PC-3 (cell line): ENCODE data around the gene IL20RA.

ENCODE experiments used
- EZH2 ChIP-seq: fragments of 300-600 bp; sonication (generic); IDR thresholded peaks from one replicate; pipeline ENCODE4 v1.6.1; 2017; ENCODE audit warnings: antibody characterized with exemption, mild to moderate bottlenecking, low read length; ENCODE audit not compliant: unreplicated experiment
- EZH2phosphoT487 ChIP-seq: fragments of 300-600 bp; sonication (generic); IDR thresholded peaks from 2 replicates; pipeline ENCODE4 v1.6.1; 2018; ENCODE audit warnings: mild to moderate bottlenecking, antibody characterized with exemption, low read length, borderline replicate concordance
- TF ChIP-seq, protein P1 (sequence below): fragments of 300-600 bp; sonication (generic); conservative IDR thresholded peaks from 2 replicates; pipeline ENCODE4 v1.5.1; 2017; ENCODE audit warnings: antibody characterized with exemption, low read depth, mild to moderate bottlenecking, low read length

DNA sequence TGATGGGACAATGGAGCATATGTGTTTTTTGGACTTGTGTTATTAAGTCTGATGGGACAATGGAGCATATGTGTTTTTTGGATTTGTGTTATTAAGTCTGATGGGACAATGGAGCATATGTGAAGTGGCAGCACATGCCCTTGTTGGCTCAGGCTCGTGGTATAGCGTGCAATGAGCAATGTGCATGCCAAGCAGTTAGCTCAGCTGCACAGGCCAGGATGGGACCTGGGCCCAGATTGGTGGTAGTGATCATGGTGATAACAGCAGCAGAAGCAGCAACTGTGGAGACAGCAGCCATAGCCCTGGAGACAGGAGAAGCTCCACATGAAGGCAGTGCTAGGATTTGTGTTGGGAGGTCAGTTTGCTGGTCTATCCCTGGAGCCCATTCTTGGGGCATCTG lies 61.1 kb downstream of the IL20RA start:
- TF ChIP-seq, protein P1, sequence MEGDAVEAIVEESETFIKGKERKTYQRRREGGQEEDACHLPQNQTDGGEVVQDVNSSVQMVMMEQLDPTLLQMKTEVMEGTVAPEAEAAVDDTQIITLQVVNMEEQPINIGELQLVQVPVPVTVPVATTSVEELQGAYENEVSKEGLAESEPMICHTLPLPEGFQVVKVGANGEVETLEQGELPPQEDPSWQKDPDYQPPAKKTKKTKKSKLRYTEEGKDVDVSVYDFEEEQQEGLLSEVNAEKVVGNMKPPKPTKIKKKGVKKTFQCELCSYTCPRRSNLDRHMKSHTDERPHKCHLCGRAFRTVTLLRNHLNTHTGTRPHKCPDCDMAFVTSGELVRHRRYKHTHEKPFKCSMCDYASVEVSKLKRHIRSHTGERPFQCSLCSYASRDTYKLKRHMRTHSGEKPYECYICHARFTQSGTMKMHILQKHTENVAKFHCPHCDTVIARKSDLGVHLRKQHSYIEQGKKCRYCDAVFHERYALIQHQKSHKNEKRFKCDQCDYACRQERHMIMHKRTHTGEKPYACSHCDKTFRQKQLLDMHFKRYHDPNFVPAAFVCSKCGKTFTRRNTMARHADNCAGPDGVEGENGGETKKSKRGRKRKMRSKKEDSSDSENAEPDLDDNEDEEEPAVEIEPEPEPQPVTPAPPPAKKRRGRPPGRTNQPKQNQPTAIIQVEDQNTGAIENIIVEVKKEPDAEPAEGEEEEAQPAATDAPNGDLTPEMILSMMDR, result no peak
- TF ChIP-seq EZH2phosphoT487 (no peak), EZH2 (no peak)
